Islet precursor cell (in vitro differentiated cells): Measurements from ENCODE around the gene WDFY4.
A peak's percentile ranks its signal among the peaks of the same experiment; 100 is the strongest.

Experiments used
- DNase-seq: peaks from one replicate; pipeline ENCODE4 v3.0.0-alpha.2; 2018

The WDFY4 gene

GRCh38 chr10:48894911-48895802 lies 210.5 kb downstream of the WDFY4 start:
- DNase-seq = peak; percentile 42

DNA sequence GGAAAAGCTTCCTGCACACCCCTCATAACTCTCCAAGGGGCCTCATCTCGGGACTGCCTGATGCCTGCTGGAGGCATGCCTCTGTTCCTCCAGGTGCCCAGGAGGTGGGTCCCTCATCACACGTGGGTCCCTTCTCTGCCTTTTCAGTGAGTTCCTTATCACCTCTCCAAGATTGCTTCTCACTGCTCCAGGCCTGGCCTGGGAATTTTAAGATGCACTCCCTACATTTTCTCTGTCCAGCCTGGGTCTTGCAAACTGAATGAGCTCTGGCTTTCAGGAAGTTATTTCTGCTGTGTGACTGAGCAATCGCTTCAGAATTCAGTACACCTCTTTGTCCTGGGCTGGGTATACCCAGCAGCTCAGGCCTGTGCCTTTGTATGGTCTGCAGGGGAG lies 211.1 kb downstream of the WDFY4 start:
- peak; percentile 38 for DNase-seq

GRCh38 chr10:48896756-48897440 lies 212.2 kb downstream of the WDFY4 start:
- peak; percentile 46 for DNase-seq

GRCh38 chr10:48897441-48897790 lies 212.7 kb downstream of the WDFY4 start:
- DNase-seq = no peak

- peak; percentile 32 for DNase-seq
Observed at GRCh38 chr10:48898426-48898825, 213.8 kb downstream of the WDFY4 start.

DNA sequence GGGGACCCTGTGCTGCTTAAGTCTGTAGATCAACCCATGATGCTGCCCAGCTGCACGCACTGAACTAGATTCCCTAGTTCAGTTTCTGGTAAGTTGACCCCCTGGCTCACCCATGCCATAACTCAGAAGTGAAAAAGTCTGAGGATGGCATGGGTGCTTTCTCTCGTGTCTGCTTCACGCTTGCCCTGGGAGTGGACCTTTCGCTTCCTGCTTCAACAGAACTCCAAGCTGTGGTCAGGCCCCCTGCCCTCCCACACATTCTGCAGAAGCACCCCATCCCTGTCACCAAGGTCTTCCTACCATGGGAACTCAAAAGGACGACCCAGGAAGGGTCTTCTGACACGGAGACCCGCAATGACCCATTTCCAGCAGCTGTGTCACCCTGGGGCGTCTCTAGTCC lies 215.1 kb downstream of the WDFY4 start:
- peak; percentile 11 for DNase-seq

GRCh38 chr10:48900371-48900801 lies 215.7 kb downstream of the WDFY4 start:
- DNase-seq = peak; percentile 35

DNA sequence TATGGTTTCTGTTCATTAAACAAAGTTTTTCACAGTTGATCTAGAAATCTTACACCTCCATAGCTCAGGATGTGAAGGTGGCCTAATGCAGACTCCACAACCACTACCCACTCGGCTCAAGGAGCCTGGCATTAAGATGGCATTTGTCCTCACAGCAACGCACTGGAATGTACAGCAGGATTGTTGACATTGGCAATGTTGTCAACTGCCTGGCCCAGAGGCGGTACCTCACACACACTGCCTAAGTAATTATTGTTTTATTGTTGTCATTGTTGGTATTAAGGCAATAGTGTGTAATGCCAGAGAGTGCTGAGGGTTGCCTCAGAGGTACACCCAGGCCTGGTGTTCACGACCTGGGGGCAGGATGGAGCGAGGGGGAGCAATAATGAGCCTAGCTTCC lies 216.6 kb downstream of the WDFY4 start:
- DNase-seq = no peak

- peak; percentile 29 for DNase-seq
Observed at GRCh38 chr10:48902096-48902495, 217.4 kb downstream of the WDFY4 start.

DNA sequence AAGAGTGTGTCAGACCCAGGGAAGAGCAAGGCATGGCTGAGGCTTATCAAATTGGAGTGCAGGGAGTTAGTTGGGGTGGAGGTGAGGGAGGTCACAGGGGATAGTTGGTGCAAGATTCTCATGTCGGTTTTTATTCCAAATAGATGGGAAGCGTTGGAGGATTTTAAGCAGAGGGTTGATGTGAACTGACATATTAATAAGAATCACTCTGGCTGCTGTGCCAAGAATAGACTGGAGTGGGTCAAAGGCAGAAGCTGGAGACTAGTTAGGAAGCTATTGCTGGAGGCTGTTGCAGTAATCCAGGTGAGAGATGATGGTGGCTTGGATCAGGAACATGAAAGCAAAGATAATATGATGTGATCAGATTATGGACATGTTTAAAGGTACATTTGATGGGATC lies 218.5 kb downstream of the WDFY4 start:
- no peak for DNase-seq

DNA sequence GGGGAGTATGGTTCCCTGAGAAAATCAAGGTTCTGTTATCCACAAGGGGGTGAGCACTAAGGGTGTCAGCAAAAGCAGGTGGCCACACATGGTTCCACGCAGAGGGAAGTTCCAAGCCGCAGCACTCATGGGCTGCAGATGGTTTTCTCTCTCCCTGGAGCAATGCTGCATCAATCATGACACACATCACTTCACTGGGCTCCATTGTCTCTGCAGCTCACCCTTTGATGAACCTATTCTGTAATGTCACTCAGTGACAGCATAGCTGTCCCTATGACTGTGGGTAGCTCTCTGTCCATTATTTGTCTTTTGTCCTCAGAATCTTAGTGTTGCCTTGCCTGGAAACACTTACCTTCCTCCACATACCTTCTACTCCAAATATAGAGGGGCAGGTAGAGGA lies 220.2 kb downstream of the WDFY4 start:
- peak; percentile 23 for DNase-seq

GRCh38 chr10:48905311-48905710 lies 220.6 kb downstream of the WDFY4 start:
- peak; percentile 15 for DNase-seq

GRCh38 chr10:48906841-48907240 lies 222.2 kb downstream of the WDFY4 start:
- DNase-seq = no peak

DNA sequence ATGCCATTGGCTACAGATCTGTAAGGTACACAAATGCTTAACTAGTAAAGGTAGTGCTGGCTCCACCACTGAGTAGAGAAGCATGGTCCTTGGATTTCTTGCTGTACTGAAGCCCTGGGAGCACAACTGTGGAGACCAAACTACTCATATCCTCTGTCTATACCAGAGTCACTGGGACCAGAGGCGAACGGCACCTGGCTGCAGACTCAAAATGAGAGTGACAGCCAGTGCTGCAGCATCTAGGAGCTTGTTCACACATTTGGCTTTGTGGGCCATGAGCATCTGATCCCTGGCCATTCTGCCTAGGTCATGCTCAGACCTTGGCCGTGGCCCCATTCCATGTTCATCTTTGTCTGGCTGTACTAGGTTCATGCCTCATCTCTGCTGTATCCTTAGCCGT lies 223.1 kb downstream of the WDFY4 start:
- peak; percentile 23 for DNase-seq

GRCh38 chr10:48910548-48910947 lies 225.9 kb downstream of the WDFY4 start:
- DNase-seq = peak; percentile 30

DNA sequence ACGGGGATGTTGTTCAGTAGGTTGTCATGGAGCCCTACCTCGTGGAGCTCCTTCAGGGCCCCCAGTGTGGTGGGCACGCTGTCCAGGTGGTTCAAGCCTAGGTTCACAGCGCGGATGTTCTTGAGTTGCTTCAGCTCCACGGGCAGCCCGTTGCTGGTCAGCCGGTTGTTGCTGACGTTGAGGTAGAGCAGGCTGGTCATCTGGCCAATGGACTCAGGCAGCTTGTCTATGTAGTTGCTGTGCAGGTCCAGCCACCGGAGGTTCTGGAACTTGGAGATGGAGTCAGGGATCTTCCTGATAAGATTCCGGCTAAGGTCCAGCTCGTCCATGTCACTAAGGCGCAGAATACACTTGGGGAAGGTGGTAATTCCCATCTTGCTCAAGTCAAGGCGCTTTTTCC lies 229.0 kb downstream of the WDFY4 start:
- DNase-seq = peak; percentile 37

DNA sequence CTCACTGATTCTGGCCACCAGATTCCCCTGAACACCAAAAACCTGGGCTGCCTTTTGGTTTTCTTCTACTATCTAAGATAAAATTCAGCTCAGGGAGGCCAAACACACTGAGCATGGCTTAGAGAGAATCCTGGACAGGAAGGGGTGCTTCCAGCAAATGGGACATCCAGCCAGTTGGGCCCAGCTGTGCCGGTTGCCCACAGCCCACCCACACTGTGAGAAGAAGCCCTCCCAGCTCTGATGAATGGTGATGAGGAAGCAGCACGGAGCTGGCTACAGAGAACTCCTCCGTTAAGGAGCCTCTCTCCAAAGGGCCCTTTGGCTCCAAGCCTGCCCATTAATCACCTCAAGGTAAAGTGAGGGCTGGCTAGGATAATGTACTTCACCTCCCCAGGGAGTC lies 239.1 kb downstream of the WDFY4 start:
- peak; percentile 31 for DNase-seq

- DNase-seq = peak; percentile 24
Observed at GRCh38 chr10:48924988-48925387, 240.3 kb downstream of the WDFY4 start.

- DNase-seq = peak; percentile 17
Observed at GRCh38 chr10:48926255-48926654, 241.6 kb downstream of the WDFY4 start.

DNA sequence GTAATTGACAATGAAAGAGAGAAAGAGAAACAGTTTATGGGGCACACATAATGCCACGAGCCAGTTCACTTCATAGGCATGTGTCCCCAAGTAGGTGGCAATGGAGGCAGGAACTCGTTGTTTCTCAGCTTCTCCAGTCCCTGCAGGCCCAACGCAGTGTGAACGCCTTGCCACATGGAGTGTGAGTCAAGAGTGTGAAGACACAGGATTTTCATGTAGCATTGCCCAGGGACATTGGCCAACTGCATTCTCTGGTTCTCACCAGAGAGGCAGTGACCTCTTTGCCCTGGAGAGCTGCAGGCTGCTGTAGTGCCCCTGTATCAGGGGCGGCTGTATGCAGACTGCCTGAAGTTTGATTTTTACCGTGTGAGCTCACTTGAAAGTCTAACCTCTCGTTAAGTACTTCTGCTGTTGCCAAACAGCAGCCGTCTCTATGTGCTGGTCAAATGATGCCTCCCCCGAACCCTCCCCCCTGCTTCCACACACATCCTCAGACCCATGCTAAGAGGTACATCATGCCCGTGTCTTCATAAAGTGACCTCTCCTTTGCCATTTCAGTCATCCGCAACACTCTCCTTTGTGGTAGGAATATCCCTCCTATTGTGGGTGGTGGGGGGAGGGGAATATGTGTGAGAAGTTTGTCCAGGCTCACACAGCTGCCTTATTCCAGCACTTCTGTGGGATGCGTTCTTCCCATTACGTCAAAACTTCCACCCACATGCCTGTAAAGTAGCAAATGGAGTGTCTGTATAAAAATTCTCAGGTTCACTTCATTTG lies 242.3 kb downstream of the WDFY4 start:
- DNase-seq = peak; percentile 41

GRCh38 chr10:48929413-48929990 lies 244.8 kb downstream of the WDFY4 start:
- DNase-seq = peak; percentile 29

GRCh38 chr10:48931188-48931587 lies 246.5 kb downstream of the WDFY4 start:
- peak; percentile 94 for DNase-seq
